ENCODE results near the gene LRRC15. TPM values are rescaled to one million over a fixed set of nuclear protein-coding genes. Genes with fewer than 3 reads are reported as not detected.

The LRRC15 gene
- total RNA-seq, 1 experiment from 2014 or later = 33.3 TPM

- DNase-seq (ENCODE audit: low spot score) = no peak
Measured at GRCh38 chr3:194386066-194386465, 16.5 kb upstream of the LRRC15 start.

- no peak for DNase-seq (ENCODE audit: low spot score)
Measured at GRCh38 chr3:194384569-194385001, 15.0 kb upstream of the LRRC15 start.

DNA sequence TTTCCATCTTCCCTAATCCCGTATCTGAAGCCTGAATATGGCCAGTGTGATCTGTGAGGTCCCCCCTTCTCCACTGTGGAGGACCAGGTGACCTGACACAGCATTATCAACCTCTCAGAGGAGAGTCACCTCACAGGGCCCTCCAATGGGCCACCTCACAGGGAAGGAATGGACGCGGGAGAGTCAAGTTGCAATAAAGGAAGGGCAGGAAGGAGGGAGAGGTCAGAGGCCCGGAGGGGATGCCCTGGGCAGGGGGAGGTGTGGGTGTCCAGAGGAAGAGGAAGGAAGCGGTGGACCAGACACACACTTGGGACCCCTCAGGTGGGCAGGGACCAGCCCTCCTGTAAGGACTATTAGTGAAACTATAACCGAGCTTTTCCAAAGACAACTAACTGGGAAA is 14.6 kb upstream of the LRRC15 start:
- no peak for DNase-seq (ENCODE audit: low spot score)

- no peak for DNase-seq (ENCODE audit: low spot score)
Measured at GRCh38 chr3:194383276-194383940, 13.9 kb upstream of the LRRC15 start.

DNA sequence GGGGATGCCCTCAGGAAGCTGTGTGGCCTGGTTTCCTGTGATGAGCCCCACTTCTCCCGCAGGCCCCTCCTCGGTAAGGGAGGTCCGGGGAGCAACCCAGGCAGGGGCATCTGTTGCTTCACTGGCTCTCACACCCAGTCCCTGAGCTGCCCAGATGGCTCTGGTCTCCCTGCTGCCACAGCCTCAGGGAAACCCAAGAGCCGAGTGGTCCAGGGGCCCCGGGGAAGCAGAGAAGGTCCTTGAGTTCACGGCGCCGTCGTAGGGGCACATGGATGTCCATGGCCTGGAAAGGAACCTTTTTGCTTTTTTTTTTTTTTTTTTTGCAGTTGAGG is 13.3 kb upstream of the LRRC15 start:
- no peak for DNase-seq (ENCODE audit: low spot score)

DNA sequence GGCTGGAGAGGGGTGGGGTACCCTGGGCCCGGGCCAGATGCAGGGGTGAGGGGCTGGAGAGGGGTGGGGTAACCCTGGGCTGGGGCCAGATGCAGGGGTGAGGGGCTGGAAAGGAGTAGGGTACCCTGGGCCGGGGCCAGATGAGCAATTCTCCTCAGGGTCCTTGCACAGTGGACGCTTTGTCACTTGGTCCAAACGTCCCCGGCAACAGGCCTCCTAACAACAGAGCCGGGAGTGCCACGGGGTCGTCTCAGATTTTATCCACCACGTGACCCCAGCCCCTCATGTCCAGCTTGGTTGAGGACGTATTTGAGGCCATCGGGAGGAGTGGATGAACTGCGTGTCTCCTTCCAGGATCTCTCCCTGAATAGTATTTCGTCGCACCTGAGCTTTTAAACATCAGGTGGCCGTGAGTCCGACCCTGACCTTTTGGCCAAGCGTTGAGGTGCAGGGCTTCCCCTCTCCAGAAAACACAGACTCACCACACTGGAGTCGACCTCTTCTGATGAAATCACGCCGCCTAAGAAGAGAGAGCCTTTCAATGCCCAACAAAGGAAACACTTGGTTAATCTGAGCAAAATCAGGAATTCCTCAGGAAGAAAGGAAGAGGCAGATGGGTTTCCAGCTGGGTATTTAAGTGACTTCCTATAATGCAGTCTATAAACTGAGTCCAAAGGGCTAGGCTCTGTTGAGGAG is 12.8 kb upstream of the LRRC15 start:
- DNase-seq (ENCODE audit: low spot score) = no peak

DNA sequence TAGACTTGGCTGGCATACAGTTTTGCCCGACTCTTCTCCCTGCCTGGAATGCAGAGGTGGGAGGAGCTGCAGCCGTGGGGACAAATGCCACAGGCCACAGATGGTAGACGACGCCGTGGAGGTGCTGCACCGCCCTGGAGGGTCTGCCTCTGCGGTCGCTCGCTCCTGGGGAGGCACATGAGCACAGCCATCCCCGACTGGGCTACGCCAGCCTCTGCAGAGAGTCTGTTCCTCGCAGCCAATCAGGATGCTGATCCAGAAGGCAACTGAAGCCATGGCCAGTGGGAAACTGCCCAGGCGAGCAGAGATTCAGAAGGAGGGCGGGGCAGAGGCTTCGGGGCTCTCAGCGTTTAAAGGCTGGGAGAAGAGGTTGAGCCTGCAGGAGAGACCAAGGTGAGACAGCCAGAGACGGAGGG is 11.9 kb upstream of the LRRC15 start:
- DNase-seq (ENCODE audit: low spot score) = peak; percentile 48

GRCh38 chr3:194380326-194380725 is 10.8 kb upstream of the LRRC15 start:
- DNase-seq (ENCODE audit: low spot score) = no peak

DNA sequence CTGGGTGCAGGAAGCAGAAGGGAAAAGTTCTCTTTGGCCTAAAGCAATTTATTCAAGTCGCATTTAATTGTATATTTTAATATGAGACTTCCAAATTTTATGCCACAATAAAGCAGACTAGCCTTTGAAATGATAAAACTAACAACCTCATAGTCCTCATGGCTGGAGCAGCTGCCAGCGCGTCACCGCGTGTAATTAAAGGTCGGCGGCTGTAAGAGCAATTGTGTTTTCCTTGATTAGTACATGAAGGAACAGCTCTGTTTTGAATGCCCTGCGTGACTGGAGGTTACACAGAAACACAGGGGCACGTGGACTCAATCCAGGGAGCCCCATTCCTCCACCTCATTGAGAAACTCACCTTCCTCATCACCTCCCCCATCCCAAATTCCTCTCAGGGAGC is 10.1 kb upstream of the LRRC15 start:
- DNase-seq (ENCODE audit: low spot score) = no peak

DNA sequence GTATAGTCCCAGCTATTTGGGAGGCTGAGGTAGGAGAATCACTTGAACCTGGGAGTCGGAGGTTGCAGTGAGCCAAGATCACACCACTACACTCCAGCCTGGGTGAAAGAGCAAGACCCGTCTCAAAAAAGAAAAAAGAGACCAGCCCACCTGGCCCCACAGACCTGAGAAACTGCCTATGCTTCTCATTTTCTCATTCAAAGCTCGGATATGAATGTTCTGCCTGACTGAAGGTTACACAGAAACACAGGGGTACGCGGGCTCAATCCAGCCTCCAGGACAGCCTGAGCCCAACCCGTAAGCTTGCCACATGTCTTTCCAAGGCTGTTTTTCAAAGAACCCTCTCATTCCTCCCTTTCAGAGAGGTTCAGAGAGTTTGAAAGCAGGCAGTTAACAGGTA is 9.7 kb upstream of the LRRC15 start:
- no peak for DNase-seq (ENCODE audit: low spot score)

GRCh38 chr3:194377708-194378107 is 8.2 kb upstream of the LRRC15 start:
- DNase-seq (ENCODE audit: low spot score) = no peak

GRCh38 chr3:194376241-194376560 is 6.7 kb upstream of the LRRC15 start:
- no peak for DNase-seq (ENCODE audit: low spot score)

DNA sequence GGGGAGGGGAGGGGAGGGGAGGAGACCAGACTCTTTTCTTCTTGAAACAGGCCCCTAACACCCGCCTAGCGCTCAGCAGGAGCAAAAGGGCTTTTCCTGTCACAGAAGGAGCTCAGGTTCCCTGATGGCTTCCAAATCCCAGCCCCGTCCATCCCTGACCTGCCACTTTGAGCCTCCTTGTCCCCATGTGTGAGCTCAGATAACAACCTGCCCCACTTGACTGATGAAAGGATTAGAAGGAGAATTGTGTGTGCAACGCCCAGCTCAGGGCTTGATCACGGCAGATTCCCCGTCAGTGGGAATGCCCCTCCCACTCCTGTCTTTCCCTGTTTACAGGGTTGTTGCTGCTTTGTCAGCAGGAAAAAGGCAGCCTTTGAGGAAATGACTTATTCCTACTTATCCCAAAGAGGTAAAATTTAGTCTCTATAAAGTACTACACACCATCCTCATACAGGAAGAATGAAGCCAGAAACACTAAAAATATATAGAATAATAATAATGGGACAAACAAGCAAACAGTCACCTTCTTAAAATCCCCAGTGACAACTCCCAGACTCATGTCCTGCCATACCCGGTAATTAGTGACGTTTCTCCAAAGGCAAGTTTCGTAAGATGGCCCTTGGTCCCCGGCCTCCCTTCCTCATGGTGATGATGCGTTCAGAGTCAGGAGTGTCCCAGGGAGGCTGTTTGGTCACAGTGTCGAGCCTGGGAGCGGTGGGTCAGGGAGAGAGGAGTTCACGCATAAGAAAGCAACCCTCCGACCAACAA is 6.1 kb upstream of the LRRC15 start:
- DNase-seq (ENCODE audit: low spot score) = no peak

DNA sequence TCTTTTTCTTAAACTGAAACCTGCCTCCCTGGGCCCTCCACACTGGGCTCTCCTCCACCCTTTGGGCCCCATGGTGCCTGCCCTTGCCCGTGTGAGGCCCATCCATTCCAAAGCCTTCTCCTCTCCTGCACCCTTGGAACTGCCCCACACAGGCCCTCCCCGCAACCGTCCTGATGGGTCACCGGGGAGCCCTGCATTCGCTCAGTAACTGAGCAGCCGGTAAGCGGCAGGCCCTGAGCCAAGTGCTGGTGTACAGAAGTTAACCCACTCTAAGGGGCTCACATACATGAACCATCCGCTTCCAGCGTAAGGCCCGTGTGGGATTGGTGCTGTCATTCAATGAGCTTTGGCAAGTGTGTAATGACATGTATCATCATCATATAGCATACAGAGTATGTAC is 5.4 kb upstream of the LRRC15 start:
- DNase-seq (ENCODE audit: low spot score) = no peak

DNA sequence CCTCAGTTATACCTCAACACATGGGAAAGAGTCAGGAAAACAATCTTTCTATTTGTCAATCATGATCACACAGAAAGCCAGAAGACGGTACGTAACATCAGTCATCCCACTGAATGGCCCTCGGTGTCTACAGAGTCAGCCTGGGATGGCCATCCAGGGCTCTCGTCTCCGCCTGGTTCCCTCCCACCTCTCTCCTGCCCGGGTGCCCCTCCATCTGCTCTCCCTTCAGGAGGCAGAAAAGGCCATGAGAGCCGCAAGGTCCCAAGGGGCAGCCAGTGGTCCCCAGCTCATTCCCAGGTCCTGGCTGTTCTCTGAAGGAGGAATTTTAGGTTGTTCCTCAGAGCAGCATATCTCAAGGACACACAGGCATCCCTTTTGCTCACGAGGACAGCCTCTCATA is 4.4 kb upstream of the LRRC15 start:
- DNase-seq (ENCODE audit: low spot score) = no peak

- DNase-seq (ENCODE audit: low spot score) = no peak
Measured at GRCh38 chr3:194373028-194373427, 3.5 kb upstream of the LRRC15 start.

DNA sequence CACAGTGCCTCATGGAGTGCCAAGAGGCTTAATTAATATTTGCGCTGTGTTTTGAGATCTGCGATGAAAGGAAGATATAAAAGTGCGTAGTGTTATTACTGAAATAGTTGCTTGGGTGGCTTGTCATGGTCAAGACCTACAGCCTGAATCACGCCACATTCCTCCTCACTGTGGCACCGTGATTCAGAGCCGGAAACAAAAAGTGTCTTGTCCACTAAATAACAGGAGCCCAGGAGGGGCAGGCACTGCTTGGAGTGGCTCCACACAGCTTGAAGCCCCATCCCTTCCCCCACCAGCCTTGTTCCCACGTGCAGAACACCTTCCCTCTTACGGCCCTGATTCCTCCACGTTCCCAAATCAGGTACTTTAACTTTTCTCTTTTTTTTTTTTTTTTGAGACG is 1.2 kb upstream of the LRRC15 start:
- peak; percentile 18 for DNase-seq (ENCODE audit: low spot score)

GRCh38 chr3:194368918-194369317 is 625 bp downstream of the LRRC15 start:
- no peak for DNase-seq (ENCODE audit: low spot score)

GRCh38 chr3:194367992-194368841 is 1.3 kb downstream of the LRRC15 start:
- peak; percentile 79 for DNase-seq (ENCODE audit: low spot score)

DNA sequence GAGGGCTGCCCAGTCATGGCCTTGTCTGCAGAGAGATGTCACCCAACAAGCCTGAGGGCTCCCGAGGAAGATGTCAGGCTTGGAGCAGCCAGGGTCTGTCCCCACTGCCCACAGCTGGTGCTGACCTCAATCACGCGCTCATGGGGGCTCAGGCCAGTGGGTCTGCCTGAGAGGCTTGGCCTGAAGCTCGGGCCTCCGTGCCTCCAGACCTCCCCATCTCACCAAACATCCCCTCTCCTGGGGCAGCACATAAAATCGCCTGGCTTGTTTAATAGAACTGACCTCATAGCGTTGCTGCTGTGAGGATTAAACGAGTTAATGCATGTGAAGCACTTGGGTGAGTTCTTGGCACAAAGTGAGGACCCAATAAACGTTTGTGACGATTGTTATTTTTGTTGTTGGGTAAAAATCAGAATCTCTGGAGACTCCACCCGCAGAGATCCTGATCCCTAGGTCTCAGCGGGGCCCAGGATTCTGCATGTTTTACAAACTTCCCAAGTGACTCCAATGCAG is 3.5 kb downstream of the LRRC15 start:
- DNase-seq (ENCODE audit: low spot score) = no peak

GRCh38 chr3:194365526-194365925 is 4.0 kb downstream of the LRRC15 start:
- no peak for DNase-seq (ENCODE audit: low spot score)

Measured in A172 (cell line).